Thyroid gland (tissue), 4 donors: ENCODE measurements around the gene PDZD7. TPM values are rescaled to one million over a fixed set of nuclear protein-coding genes. Genes with fewer than 3 reads are reported as not detected.
A peak's percentile ranks its signal among the peaks of the same experiment; 100 is the strongest.

Experiments
- DNase-seq, 2 donors: peaks; one replicate each; pipeline ENCODE4 v3.0.0-alpha.2; 2019
- H3K27ac ChIP-seq, 3 donors: fragments of 200-600 bp; sonication (generic); 1 replicate in 2 of 3; 2 replicates in 1 of 3; pipeline ENCODE4 v1.5.1; 2016 to 2019; ENCODE audit warnings: mild to moderate bottlenecking in 1 of 3, moderate library complexity in 1 of 3
- H3K27me3 ChIP-seq: fragments of 200-600 bp; sonication (generic); one replicate; pipeline ENCODE4 v1.5.1; 2019
- H3K36me3 ChIP-seq, 2 donors: fragments of 200-600 bp; sonication (generic); one replicate each; pipeline ENCODE4 v1.5.1; 2016 to 2019
- H3K4me1 ChIP-seq, 2 donors: fragments of 200-600 bp; sonication (generic); one replicate each; pipeline ENCODE4 v1.5.1; 2017 to 2019
- H3K4me3 ChIP-seq, 3 donors: fragments of 200-600 bp; sonication (generic); replicated peaks in 1 of 3; 1 replicate in 2 of 3; 2 replicates in 1 of 3; pipeline ENCODE4 v1.5.1; 2016; ENCODE audit warnings: mild to moderate bottlenecking in 1 of 3
- H3K9me3 ChIP-seq: fragments of 200-600 bp; sonication (generic); one replicate; pipeline ENCODE4 v1.5.1; 2017
- POLR2A ChIP-seq, 2 donors: fragments of 450-650 bp; IDR thresholded peaks; one replicate each; pipeline ENCODE4 v1.6.1; 2017; ENCODE audit warnings: antibody characterized with exemption in 2 of 2, mild to moderate bottlenecking in 2 of 2, moderate library complexity in 1 of 2
- WGBS, 2 donors: methylation state at CpG; one replicate each; pipeline ENCODE4 v1.1.5; 2017; 5-methylcytosine and 5-hydroxymethylcytosine counted together
- intact Hi-C: fragments of 100-400 bp; cut with DNase I; formaldehyde crosslinking; loops from one replicate; pipeline ENCODE4 v1.15.1; 2023
- total RNA-seq, 4 donors: library from RNA; depleted of rRNA; stranded (reverse); fragments of >200 nt; gene quantifications; one replicate each; pipeline ENCODE4 v1.2.3, GENCODE V29; 2016
- TF ChIP-seq, protein P1 (sequence below), 6 experiments: fragments of 200-600 bp in 3 of 6; fragments of 450-650 bp in 3 of 6; sonication (generic) in 3 of 6; IDR thresholded peaks; one replicate each; pipeline ENCODE4 v1.5.1; 2016 to 2019; ENCODE audit warnings: antibody characterized with exemption in 6 of 6, mild to moderate bottlenecking in 2 of 6, inconsistent platforms in 1 of 6, moderate library complexity in 1 of 6

The PDZD7 gene
- total RNA-seq, 4 donors from 2014 or later, result 0.24 to 1.1 (median 0.69) TPM

DNA sequence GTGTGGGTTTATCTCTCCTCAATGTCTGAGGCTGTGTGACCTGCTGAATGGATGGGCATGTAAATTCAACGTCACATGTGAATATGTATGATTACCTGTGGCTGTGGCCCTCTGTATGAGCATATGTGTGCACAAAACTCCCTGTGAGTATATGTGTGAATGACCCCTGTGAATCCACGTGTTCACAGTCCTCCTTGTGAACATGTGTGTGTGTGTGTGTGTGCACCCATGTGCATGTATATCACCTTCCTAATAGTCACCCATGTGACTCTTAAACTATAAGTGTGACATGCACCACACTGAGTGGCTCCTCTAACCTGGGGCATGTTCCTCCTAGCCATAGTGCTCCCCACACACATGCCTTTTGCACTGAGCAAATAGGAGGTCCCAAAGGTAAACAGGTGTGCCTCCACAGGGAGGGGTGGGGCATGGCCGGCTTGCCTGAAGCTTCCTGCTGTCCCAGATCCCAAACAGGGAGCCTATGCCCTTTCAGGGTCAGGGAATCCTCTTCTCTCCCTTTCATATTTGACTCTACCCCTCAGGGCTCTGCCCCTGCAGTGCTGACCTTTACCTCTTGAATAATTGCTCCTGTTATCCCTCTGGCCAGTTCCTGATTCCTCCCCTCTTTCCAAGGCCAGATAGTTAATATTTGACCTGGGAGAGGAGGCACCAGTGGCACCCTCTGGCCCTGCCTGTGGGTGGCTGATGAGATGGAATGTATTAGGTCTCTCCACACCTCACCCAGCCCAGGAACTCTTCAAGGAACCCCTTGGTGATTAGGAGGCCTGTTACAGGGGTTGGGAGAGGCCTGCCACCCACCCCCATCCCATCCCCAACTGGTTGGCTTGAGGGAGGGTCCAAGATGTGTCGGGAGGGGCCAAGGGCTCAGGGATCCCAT, 59.8 kb downstream of the PDZD7 start:
- peaks cover 11 to 17% of the 10 kb centered on the region in 2 donors for H3K4me1 ChIP-seq
- WGBS, 2 donors, result 57 to 67% methylated on average over 3 to 4 of the region's 4 CpGs
- intact Hi-C loops, result no loop called here
- H3K4me3 ChIP-seq, result no peak overlapping the region
- DNase-seq, result no peak
- H3K9me3 ChIP-seq, result no peaks in the 10 kb centered on the region
- H3K27me3 ChIP-seq, result no peaks in the 10 kb centered on the region
- no peaks in the 10 kb centered on the region for H3K36me3 ChIP-seq
- H3K27ac ChIP-seq, result no peak overlapping the region
- TF ChIP-seq, protein P1, sequence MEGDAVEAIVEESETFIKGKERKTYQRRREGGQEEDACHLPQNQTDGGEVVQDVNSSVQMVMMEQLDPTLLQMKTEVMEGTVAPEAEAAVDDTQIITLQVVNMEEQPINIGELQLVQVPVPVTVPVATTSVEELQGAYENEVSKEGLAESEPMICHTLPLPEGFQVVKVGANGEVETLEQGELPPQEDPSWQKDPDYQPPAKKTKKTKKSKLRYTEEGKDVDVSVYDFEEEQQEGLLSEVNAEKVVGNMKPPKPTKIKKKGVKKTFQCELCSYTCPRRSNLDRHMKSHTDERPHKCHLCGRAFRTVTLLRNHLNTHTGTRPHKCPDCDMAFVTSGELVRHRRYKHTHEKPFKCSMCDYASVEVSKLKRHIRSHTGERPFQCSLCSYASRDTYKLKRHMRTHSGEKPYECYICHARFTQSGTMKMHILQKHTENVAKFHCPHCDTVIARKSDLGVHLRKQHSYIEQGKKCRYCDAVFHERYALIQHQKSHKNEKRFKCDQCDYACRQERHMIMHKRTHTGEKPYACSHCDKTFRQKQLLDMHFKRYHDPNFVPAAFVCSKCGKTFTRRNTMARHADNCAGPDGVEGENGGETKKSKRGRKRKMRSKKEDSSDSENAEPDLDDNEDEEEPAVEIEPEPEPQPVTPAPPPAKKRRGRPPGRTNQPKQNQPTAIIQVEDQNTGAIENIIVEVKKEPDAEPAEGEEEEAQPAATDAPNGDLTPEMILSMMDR (IDR thresholded peaks at IDR 0.05), result no peak
- TF ChIP-seq POLR2A (IDR thresholded peaks at IDR 0.05), result no peak

DNA sequence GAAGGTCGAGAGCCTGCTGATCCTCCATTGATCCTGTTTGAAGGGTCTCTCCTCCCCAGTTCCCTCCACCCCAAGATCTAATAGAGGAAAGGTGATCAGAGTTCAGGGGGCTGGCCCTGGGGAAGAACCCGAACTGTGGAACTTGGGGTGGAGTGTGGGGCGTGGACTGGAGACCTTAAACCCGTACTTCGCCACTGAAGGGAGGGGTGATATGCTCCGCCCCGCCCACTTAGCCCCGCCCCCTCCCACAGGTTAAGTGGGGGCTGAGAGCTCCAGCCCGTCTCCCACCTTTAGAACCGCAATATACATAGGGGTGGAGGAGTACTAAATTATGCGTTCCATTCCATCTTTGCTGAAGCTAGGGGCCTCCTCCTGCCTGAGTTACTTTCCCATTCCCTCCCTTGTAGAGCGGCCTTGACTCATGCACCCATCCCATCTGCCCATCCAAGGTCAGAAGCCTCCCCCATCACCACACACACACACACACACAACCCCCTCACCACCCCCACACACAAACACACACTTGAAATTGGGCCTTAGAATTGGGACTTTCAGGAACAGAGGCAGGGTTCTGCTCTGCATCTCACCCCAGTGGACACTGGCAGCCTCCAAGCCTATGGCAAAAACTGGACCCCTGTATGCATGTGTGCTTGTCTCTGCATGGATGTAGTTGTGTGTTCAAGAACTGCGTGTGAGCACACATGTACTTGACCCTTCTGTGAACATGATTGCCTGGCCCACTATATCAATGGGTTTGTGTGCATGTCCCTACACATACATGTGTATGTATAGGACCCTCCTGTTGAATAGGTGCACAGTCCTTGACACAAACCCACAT, 60.6 kb downstream of the PDZD7 start:
- TF ChIP-seq, protein P1 (IDR thresholded peaks at IDR 0.05), result no peak
- no peak for TF ChIP-seq POLR2A (IDR thresholded peaks at IDR 0.05)
- H3K4me3 ChIP-seq, result peak overlapping the region; percentile 42 to 75 (median 72)
- H3K36me3 ChIP-seq, result no peaks in the 10 kb centered on the region
- H3K27me3 ChIP-seq, result no peaks in the 10 kb centered on the region
- 48 to 55% methylated on average over 11 to 13 of the region's 13 CpGs for WGBS, 2 donors
- DNase-seq, result peak; percentile 35 to 45
- peak overlapping the region in 1 of 3 donors; percentile 28 for H3K27ac ChIP-seq
- intact Hi-C loops, result no loop called here
- H3K4me1 ChIP-seq, result peaks cover 11 to 17% of the 10 kb centered on the region in 2 donors
- H3K9me3 ChIP-seq, result no peaks in the 10 kb centered on the region

DNA sequence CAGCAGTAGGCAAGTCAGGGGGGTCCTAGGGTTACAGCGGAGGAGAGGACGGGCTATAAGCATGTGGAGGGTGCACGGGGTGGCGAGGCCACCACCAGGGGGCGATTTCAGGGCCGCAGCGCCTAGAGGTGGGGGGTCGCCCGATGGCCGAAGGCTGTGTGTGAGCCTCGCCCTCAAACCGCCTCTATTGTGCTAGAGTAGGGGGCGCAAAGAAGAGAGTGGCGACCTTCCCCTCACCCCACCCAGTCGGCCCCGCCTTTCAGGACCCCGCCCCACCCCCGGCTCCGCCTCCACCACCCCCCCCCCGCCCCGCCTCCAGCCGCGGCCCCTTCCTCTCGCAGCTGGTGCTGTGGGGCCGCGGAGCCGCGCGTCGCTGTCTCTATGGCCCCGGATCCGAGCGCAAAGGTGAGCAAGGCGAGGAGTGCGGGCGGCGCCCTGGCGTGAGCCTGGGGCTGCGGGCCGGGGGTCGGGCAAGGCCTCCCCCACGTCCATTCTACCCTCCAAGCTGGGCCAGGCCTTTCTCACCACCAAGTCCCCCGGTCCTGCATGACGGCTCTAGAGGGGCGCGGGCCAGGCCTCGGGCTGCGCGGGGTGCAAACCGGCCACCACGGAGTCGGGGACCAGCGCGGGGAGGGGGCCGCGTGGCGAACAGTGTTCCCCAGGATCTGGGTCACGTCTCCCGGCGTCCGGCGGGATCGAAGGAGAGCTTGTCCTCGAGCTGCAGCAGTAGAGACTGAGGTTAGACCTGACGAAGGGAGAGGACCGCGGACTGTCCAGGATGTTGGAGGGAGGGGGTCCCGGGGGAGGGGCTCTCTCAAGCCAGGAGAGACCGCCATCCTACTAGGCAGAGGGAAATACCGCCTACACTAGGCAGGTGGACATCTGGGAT, 61.5 kb downstream of the PDZD7 start, which contains the start of gene SEMA4G:
Gene SEMA4G (plus strand): TSS at position 318 of the 889 bp plus-strand sequence. CDS start 3,409 bp downstream, outside the sequence.
- TF ChIP-seq POLR2A (IDR thresholded peaks at IDR 0.05), result peak in 1 of 2 donors; percentile 24
- TF ChIP-seq, protein P1 (IDR thresholded peaks at IDR 0.05), result peak; percentile 36 to 71 (median 54)
- Histone ChIP-seq H3K36me3 (no peaks in the 10 kb centered on the region), H3K4me3 (peak within 1 kb of the TSS; percentile 42 to 75 (median 72)), H3K27ac (peak within 1 kb of the TSS in 2 of 3 donors; percentile 28 to 51), H3K4me1 (peaks cover 11 to 17% of the 10 kb centered on the region in 2 donors), H3K27me3 (no peaks in the 10 kb centered on the region), H3K9me3 (no peaks in the 10 kb centered on the region)
- WGBS, 2 donors, result 5 to 17% methylated on average over 6 to 15 of the region's 70 CpGs
- DNase-seq, result peak; percentile 36 to 43
- intact Hi-C loops, result no loop called here

DNA sequence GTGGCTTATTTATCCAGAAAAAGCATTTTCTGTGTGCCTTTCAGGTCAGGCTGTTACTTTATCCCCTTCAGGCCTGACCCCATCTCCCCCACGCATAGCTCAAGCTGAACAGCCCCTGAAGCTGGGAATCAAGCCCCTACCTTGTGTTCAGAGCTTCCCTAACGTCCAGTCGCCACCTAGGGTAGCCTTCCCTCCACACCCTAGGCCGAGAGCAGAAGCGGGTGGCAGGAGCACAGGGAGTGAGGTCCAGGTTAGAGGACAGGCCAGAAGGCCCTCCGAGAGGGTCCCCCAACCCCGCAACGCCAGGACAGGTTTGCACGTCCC, 62.1 kb downstream of the PDZD7 start:
- peak overlapping the region in 2 of 3 donors; percentile 72 to 75 for H3K4me3 ChIP-seq
- no peak for TF ChIP-seq POLR2A (IDR thresholded peaks at IDR 0.05)
- TF ChIP-seq, protein P1 (IDR thresholded peaks at IDR 0.05), result no peak
- intact Hi-C loops, result no loop called here
- no peaks in the 10 kb centered on the region for H3K36me3 ChIP-seq
- 14 to 32% methylated on average over 8 to 9 of the region's 9 CpGs for WGBS, 2 donors
- H3K9me3 ChIP-seq, result no peaks in the 10 kb centered on the region
- H3K27ac ChIP-seq, result no peak overlapping the region
- no peaks in the 10 kb centered on the region for H3K27me3 ChIP-seq
- H3K4me1 ChIP-seq, result peaks cover 11 to 21% of the 10 kb centered on the region in 2 donors
- no peak for DNase-seq
